PC-9 (cell line): ENCODE data around the gene ARX. TPM values are rescaled to one million over a fixed set of nuclear protein-coding genes. Genes with fewer than 3 reads are reported as not detected.

ENCODE experiments used
- BruUV-seq: library from RNA; stranded (reverse); fragments of 400-500 nt; replicated peaks from 2 replicates; lab custom pipeline; 2021; lab: Mats Ljungman, UMichigan
- CTCF ChIA-PET: fragments of 300-600 bp; sonication (Branson Sonifier 250); formaldehyde crosslinking; loops from one replicate; lab custom pipeline; 2022; ENCODE audit warnings: antibody characterized with exemption; lab: Charles Lee
- POLR2A ChIA-PET: fragments of 300-600 bp; sonication (Branson Sonifier 250); formaldehyde crosslinking; loops from one replicate; lab custom pipeline; 2022; ENCODE audit warnings: antibody characterized with exemption; ENCODE audit not compliant: unreplicated experiment; lab: Charles Lee
- DNase-seq, 2 experiments: peaks; one replicate each; pipeline versions ENCODE4 v3.0.0 to v3.0.0-alpha.2; 2015 to 2022; ENCODE audit warnings: mixed read lengths in 1 of 2
- H2AFZ ChIP-seq: fragments of 200-600 bp; sonication (generic); 2 replicates; pipeline ENCODE4 v1.8.1; 2017; ENCODE audit warnings: antibody characterized with exemption
- H3F3A ChIP-seq: fragments of 200-600 bp; sonication (generic); 2 replicates; pipeline ENCODE4 v1.8.1; 2017; ENCODE audit warnings: antibody characterized with exemption, mild to moderate bottlenecking, low read depth; ENCODE audit not compliant: insufficient read depth
- H3K27ac ChIP-seq: fragments of 200-600 bp; sonication (generic); 2 replicates; pipeline ENCODE4 v1.6.1; 2016; ENCODE audit warnings: mixed run types
- H3K27me3 ChIP-seq: fragments of 200-600 bp; sonication (generic); 2 replicates; pipeline ENCODE4 v1.6.1; 2016; ENCODE audit warnings: low read depth, mixed run types; ENCODE audit not compliant: insufficient read depth
- H3K36me3 ChIP-seq: fragments of 200-600 bp; sonication (generic); 2 replicates; pipeline ENCODE4 v1.6.1; 2016; ENCODE audit warnings: low read depth, mixed run types
- H3K4me1 ChIP-seq: fragments of 200-600 bp; sonication (generic); replicated peaks from 2 replicates; pipeline ENCODE4 v1.6.1; 2016; ENCODE audit warnings: mixed run types; ENCODE audit not compliant: insufficient read depth
- H3K4me2 ChIP-seq: fragments of 200-600 bp; sonication (generic); 2 replicates; pipeline ENCODE4 v1.6.1; 2017; ENCODE audit warnings: mixed run types
- H3K4me3 ChIP-seq: fragments of 200-600 bp; sonication (generic); 2 replicates; pipeline ENCODE4 v1.6.1; 2016; ENCODE audit warnings: mixed run types
- H3K79me2 ChIP-seq: fragments of 200-600 bp; sonication (generic); 2 replicates; pipeline ENCODE4 v1.6.1; 2017; ENCODE audit warnings: low read depth, mixed run types
- H3K9me2 ChIP-seq: fragments of 200-600 bp; sonication (generic); 2 replicates; pipeline ENCODE4 v1.8.1; 2017; ENCODE audit warnings: mild to moderate bottlenecking; ENCODE audit not compliant: insufficient read depth
- H3K9me3 ChIP-seq: fragments of 200-600 bp; sonication (generic); 2 replicates; pipeline ENCODE4 v1.8.1; 2016; ENCODE audit warnings: low read depth; ENCODE audit not compliant: insufficient read depth
- H4K20me1 ChIP-seq: fragments of 200-600 bp; sonication (generic); 2 replicates; pipeline ENCODE4 v1.8.1; 2017; ENCODE audit not compliant: insufficient read depth
- EZH2 ChIP-seq: fragments of 200-600 bp; sonication (generic); IDR thresholded peaks from 2 replicates; pipeline ENCODE4 v1.8.0; 2017; ENCODE audit warnings: antibody characterized with exemption, low read depth
- intact Hi-C: fragments of 100-400 bp; cut with micrococcal nuclease; formaldehyde crosslinking; loops from one replicate; pipeline ENCODE4 v1.10.0; 2022; ENCODE audit not compliant: unreplicated experiment
- total RNA-seq: library from RNA; stranded (reverse); gene quantifications from 2 replicates; pipeline ENCODE4 v1.2.3, GENCODE V29; 2021
- TF ChIP-seq, protein P1 (sequence below): fragments of 200-600 bp; sonication (generic); conservative IDR thresholded peaks from 2 replicates; pipeline ENCODE4 v1.6.1; 2017; ENCODE audit warnings: mixed run types, antibody characterized with exemption, mild to moderate bottlenecking, moderate library complexity

The ARX gene
- total RNA-seq, 1 experiment from 2014 or later, result not detected

- Histone ChIP-seq H3K9me2 (no peaks in the 10 kb centered on the region), H3K27me3 (no peaks in the 10 kb centered on the region), H4K20me1 (no peaks in the 10 kb centered on the region), H3K27ac (no peak overlapping the region), H3K4me1 (no peaks in the 10 kb centered on the region), H2AFZ (no peak overlapping the region), H3K79me2 (no peaks in the 10 kb centered on the region), H3K9me3 (no peaks in the 10 kb centered on the region), H3F3A (no peaks in the 10 kb centered on the region), H3K4me3 (no peak overlapping the region), H3K4me2 (no peak overlapping the region), H3K36me3 (no peaks in the 10 kb centered on the region)
- no peak for TF ChIP-seq EZH2
- intact Hi-C loops, result no loop called here
- ChIA-PET POLR2A (no interaction called here), CTCF (no interaction called here)
- no TSS peak for BruUV-seq
- no peak for DNase-seq
Measured at GRCh38 chrX:25001808-25002660, 13.7 kb downstream of the ARX start.

GRCh38 chrX:24999511-24999910 lies 16.3 kb downstream of the ARX start:
- Histone ChIP-seq H3K9me3 (no peaks in the 10 kb centered on the region), H2AFZ (no peak overlapping the region), H3K79me2 (no peaks in the 10 kb centered on the region), H3K27me3 (no peaks in the 10 kb centered on the region), H3K27ac (no peak overlapping the region), H3K4me3 (no peak overlapping the region), H3K9me2 (no peaks in the 10 kb centered on the region), H3K36me3 (no peaks in the 10 kb centered on the region), H4K20me1 (no peaks in the 10 kb centered on the region), H3K4me2 (no peak overlapping the region), H3F3A (no peaks in the 10 kb centered on the region), H3K4me1 (no peaks in the 10 kb centered on the region)
- ChIA-PET CTCF (no interaction called here), POLR2A (no interaction called here)
- DNase-seq, result no peak
- no TSS peak for BruUV-seq
- intact Hi-C loops, result no loop called here
- TF ChIP-seq EZH2, result no peak
- TF ChIP-seq, protein P1, sequence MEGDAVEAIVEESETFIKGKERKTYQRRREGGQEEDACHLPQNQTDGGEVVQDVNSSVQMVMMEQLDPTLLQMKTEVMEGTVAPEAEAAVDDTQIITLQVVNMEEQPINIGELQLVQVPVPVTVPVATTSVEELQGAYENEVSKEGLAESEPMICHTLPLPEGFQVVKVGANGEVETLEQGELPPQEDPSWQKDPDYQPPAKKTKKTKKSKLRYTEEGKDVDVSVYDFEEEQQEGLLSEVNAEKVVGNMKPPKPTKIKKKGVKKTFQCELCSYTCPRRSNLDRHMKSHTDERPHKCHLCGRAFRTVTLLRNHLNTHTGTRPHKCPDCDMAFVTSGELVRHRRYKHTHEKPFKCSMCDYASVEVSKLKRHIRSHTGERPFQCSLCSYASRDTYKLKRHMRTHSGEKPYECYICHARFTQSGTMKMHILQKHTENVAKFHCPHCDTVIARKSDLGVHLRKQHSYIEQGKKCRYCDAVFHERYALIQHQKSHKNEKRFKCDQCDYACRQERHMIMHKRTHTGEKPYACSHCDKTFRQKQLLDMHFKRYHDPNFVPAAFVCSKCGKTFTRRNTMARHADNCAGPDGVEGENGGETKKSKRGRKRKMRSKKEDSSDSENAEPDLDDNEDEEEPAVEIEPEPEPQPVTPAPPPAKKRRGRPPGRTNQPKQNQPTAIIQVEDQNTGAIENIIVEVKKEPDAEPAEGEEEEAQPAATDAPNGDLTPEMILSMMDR, result no peak

- CTCF ChIA-PET, result no interaction called here
- intact Hi-C loops, result no loop called here
- no peak overlapping the region for H2AFZ ChIP-seq
- DNase-seq, result no peak
- no peaks in the 10 kb centered on the region for H3K36me3 ChIP-seq
- H3F3A ChIP-seq, result no peaks in the 10 kb centered on the region
- no peak overlapping the region for H3K27ac ChIP-seq
- H3K27me3 ChIP-seq, result no peaks in the 10 kb centered on the region
- H3K4me3 ChIP-seq, result no peak overlapping the region
- no peak for TF ChIP-seq EZH2
- TF ChIP-seq, protein P1, result no peak
- no TSS peak for BruUV-seq
- H3K79me2 ChIP-seq, result no peaks in the 10 kb centered on the region
- no peaks in the 10 kb centered on the region for H3K9me3 ChIP-seq
- H4K20me1 ChIP-seq, result no peaks in the 10 kb centered on the region
- no peaks in the 10 kb centered on the region for H3K4me1 ChIP-seq
- no peaks in the 10 kb centered on the region for H3K9me2 ChIP-seq
- H3K4me2 ChIP-seq, result no peak overlapping the region
- POLR2A ChIA-PET, result no interaction called here
Measured at GRCh38 chrX:24996096-24996709, 19.6 kb downstream of the ARX start.
